ENCODE results near the gene RHOH. TPM values are rescaled to one million over a fixed set of nuclear protein-coding genes. Genes with fewer than 3 reads are reported as not detected.

RHOH gene
- total and polyA plus RNA-seq, 9 donors: 0.10 to 0.87 (median 0.29) TPM

- H3K36me3 ChIP-seq (ENCODE audit: control insufficient read depth, insufficient read depth, low read length): no peaks in the 10 kb centered on the region
- no peak overlapping the region for H3K27ac ChIP-seq (ENCODE audit: low read length)
- no peaks in the 10 kb centered on the region for H3K9me3 ChIP-seq (replicated peaks; ENCODE audit: control insufficient read depth, low read depth, low read length)
- no peak overlapping the region for H3K4me3 ChIP-seq (ENCODE audit: low read length)
- no peak for DNase-seq
- H3K4me1 ChIP-seq (ENCODE audit: control insufficient read depth, insufficient read depth, low read length): no peaks in the 10 kb centered on the region
- peaks cover 2% of the 10 kb centered on the region for H3K27me3 ChIP-seq (ENCODE audit: control insufficient read depth, insufficient read depth, low read length)
- 79% methylated on average over 9 of the region's 14 CpGs for WGBS (ENCODE audit: insufficient coverage)
These were observed 2.1 kb upstream of the RHOH start for GRCh38 chr4:40194602-40195161.

- 89% methylated on average over 3 of the region's 10 CpGs for WGBS (ENCODE audit: insufficient coverage)
- Histone ChIP-seq H3K27ac (ENCODE audit: low read length) (no peak overlapping the region), H3K4me1 (ENCODE audit: control insufficient read depth, insufficient read depth, low read length) (no peaks in the 10 kb centered on the region), H3K9me3 (replicated peaks; ENCODE audit: control insufficient read depth, low read depth, low read length) (no peaks in the 10 kb centered on the region), H3K27me3 (ENCODE audit: control insufficient read depth, insufficient read depth, low read length) (peaks cover 2% of the 10 kb centered on the region), H3K4me3 (ENCODE audit: low read length) (no peak overlapping the region), H3K36me3 (ENCODE audit: control insufficient read depth, insufficient read depth, low read length) (no peaks in the 10 kb centered on the region)
- no peak for DNase-seq
These were observed 1.4 kb upstream of the RHOH start for GRCh38 chr4:40195182-40196177.

GRCh38 chr4:40196272-40196671 lies 559 bp upstream of the RHOH start:
- 23% methylated on average over 4 of the region's 8 CpGs for WGBS (ENCODE audit: insufficient coverage)
- H3K4me1 ChIP-seq (ENCODE audit: control insufficient read depth, insufficient read depth, low read length): no peaks in the 10 kb centered on the region
- no peaks in the 10 kb centered on the region for H3K9me3 ChIP-seq (replicated peaks; ENCODE audit: control insufficient read depth, low read depth, low read length)
- H3K27me3 ChIP-seq (ENCODE audit: control insufficient read depth, insufficient read depth, low read length): peaks cover 2% of the 10 kb centered on the region
- no peak overlapping the region for H3K4me3 ChIP-seq (ENCODE audit: low read length)
- no peaks in the 10 kb centered on the region for H3K36me3 ChIP-seq (ENCODE audit: control insufficient read depth, insufficient read depth, low read length)
- H3K27ac ChIP-seq (ENCODE audit: low read length): no peak overlapping the region
- no peak for DNase-seq

- H3K9me3 ChIP-seq (replicated peaks; ENCODE audit: control insufficient read depth, low read depth, low read length): no peaks in the 10 kb centered on the region
- H3K27ac ChIP-seq (ENCODE audit: low read length): peak overlapping the region; percentile 2
- no peaks in the 10 kb centered on the region for H3K36me3 ChIP-seq (ENCODE audit: control insufficient read depth, insufficient read depth, low read length)
- no peak for DNase-seq
- H3K4me3 ChIP-seq (ENCODE audit: low read length): peak overlapping the region; percentile 16
- peaks cover 2% of the 10 kb centered on the region for H3K27me3 ChIP-seq (ENCODE audit: control insufficient read depth, insufficient read depth, low read length)
- WGBS (ENCODE audit: insufficient coverage): 70% methylated on average over 10 of the region's 15 CpGs
- H3K4me1 ChIP-seq (ENCODE audit: control insufficient read depth, insufficient read depth, low read length): no peaks in the 10 kb centered on the region
These were observed 1.3 kb downstream of the RHOH start for GRCh38 chr4:40197879-40198689.

GRCh38 chr4:40199179-40199670 lies 2.4 kb downstream of the RHOH start:
- DNase-seq: no peak
- no peaks in the 10 kb centered on the region for H3K9me3 ChIP-seq (replicated peaks; ENCODE audit: control insufficient read depth, low read depth, low read length)
- H3K4me3 ChIP-seq (ENCODE audit: low read length): no peak overlapping the region
- WGBS (ENCODE audit: insufficient coverage): 60% methylated on average over 1 of the region's 6 CpGs
- H3K36me3 ChIP-seq (ENCODE audit: control insufficient read depth, insufficient read depth, low read length): no peaks in the 10 kb centered on the region
- H3K27me3 ChIP-seq (ENCODE audit: control insufficient read depth, insufficient read depth, low read length): peaks cover 2% of the 10 kb centered on the region
- no peak overlapping the region for H3K27ac ChIP-seq (ENCODE audit: low read length)
- H3K4me1 ChIP-seq (ENCODE audit: control insufficient read depth, insufficient read depth, low read length): no peaks in the 10 kb centered on the region

- Histone ChIP-seq H3K4me3 (ENCODE audit: low read length) (peak overlapping the region; percentile 16), H3K36me3 (ENCODE audit: control insufficient read depth, insufficient read depth, low read length) (no peaks in the 10 kb centered on the region), H3K27me3 (ENCODE audit: control insufficient read depth, insufficient read depth, low read length) (peaks cover 2% of the 10 kb centered on the region), H3K4me1 (ENCODE audit: control insufficient read depth, insufficient read depth, low read length) (no peaks in the 10 kb centered on the region), H3K9me3 (replicated peaks; ENCODE audit: control insufficient read depth, low read depth, low read length) (no peaks in the 10 kb centered on the region), H3K27ac (ENCODE audit: low read length) (no peak overlapping the region)
- DNase-seq: no peak
- 51% methylated on average over 3 of the region's 15 CpGs for WGBS (ENCODE audit: insufficient coverage)
These were observed 3.4 kb downstream of the RHOH start for GRCh38 chr4:40199999-40200874.

GRCh38 chr4:40200875-40201801 lies 4.3 kb downstream of the RHOH start:
- H3K4me1 ChIP-seq (ENCODE audit: control insufficient read depth, insufficient read depth, low read length): no peaks in the 10 kb centered on the region
- no peak overlapping the region for H3K4me3 ChIP-seq (ENCODE audit: low read length)
- H3K27ac ChIP-seq (ENCODE audit: low read length): no peak overlapping the region

GRCh38 chr4:40201898-40202297 lies 5.1 kb downstream of the RHOH start:
- H3K4me3 ChIP-seq (ENCODE audit: low read length): no peak overlapping the region
- no peak for DNase-seq
- H3K9me3 ChIP-seq (replicated peaks; ENCODE audit: control insufficient read depth, low read depth, low read length): no peaks in the 10 kb centered on the region
- H3K27ac ChIP-seq (ENCODE audit: low read length): no peak overlapping the region
- H3K36me3 ChIP-seq (ENCODE audit: control insufficient read depth, insufficient read depth, low read length): no peaks in the 10 kb centered on the region
- no peaks in the 10 kb centered on the region for H3K4me1 ChIP-seq (ENCODE audit: control insufficient read depth, insufficient read depth, low read length)
- peaks cover 2% of the 10 kb centered on the region for H3K27me3 ChIP-seq (ENCODE audit: control insufficient read depth, insufficient read depth, low read length)
- 82% methylated on average over 2 of the region's 4 CpGs for WGBS (ENCODE audit: insufficient coverage)

More at GRCh38 chr4:40200875-40201801, 4.3 kb downstream of the RHOH start:
- H3K36me3 ChIP-seq (ENCODE audit: control insufficient read depth, insufficient read depth, low read length): no peaks in the 10 kb centered on the region
- DNase-seq: no peak
- WGBS (ENCODE audit: insufficient coverage): no CpG with 5 or more reads among the region's 13 CpGs
- H3K27me3 ChIP-seq (ENCODE audit: control insufficient read depth, insufficient read depth, low read length): peaks cover 2% of the 10 kb centered on the region
- no peaks in the 10 kb centered on the region for H3K9me3 ChIP-seq (replicated peaks; ENCODE audit: control insufficient read depth, low read depth, low read length)

Measured in muscle of leg (tissue), 11 donors.